Left hindlimb (tissue), 1 donor: ENCODE measurements around the gene FTO.

Source experiments
- DNase-seq: peaks from one replicate; pipeline ENCODE4 v3.0.0-alpha.2; 2018

Gene FTO

GRCh38 chr16:54193665-54194333, 489.8 kb downstream of the FTO start:
- peak; percentile 83 for DNase-seq

- DNase-seq: peak; percentile 76
Observed at GRCh38 chr16:54194334-54194743, 490.4 kb downstream of the FTO start.

GRCh38 chr16:54197758-54198157, 493.8 kb downstream of the FTO start:
- no peak for DNase-seq

- DNase-seq: no peak
Observed at GRCh38 chr16:54199487-54200160, 495.7 kb downstream of the FTO start.

GRCh38 chr16:54200161-54200534, 496.2 kb downstream of the FTO start:
- no peak for DNase-seq

GRCh38 chr16:54200720-54201119, 496.8 kb downstream of the FTO start:
- no peak for DNase-seq

- DNase-seq: no peak
Observed at GRCh38 chr16:54201200-54201599, 497.2 kb downstream of the FTO start.
